ENCODE data around the gene SSBP3.
"Not testable (repeated sequence)": the region's sequence is repeated elsewhere in the genome, so short reads cannot be mapped to it uniquely, and the experiment has no call there.

SSBP3 gene

GRCh38 chr1:54239035-54239383 lies 167.2 kb downstream of the SSBP3 start:
- DNase-seq = no peak

- no peak for DNase-seq
Measured at GRCh38 chr1:54238353-54239034, 167.7 kb downstream of the SSBP3 start.

GRCh38 chr1:54237586-54237985 lies 168.6 kb downstream of the SSBP3 start:
- no peak for DNase-seq

GRCh38 chr1:54234284-54234683 lies 171.9 kb downstream of the SSBP3 start:
- no peak for DNase-seq

- DNase-seq = not testable (repeated sequence)
Measured at GRCh38 chr1:54233196-54233595, 173.0 kb downstream of the SSBP3 start.

GRCh38 chr1:54230507-54231339 lies 175.5 kb downstream of the SSBP3 start:
- no peak for DNase-seq

GRCh38 chr1:54229281-54229891 lies 176.8 kb downstream of the SSBP3 start:
- DNase-seq = no peak

GRCh38 chr1:54228638-54229079 lies 177.5 kb downstream of the SSBP3 start:
- DNase-seq = no peak

GRCh38 chr1:54227891-54228310 lies 178.3 kb downstream of the SSBP3 start:
- DNase-seq = no peak

GRCh38 chr1:54227091-54227602 lies 179.0 kb downstream of the SSBP3 start:
- DNase-seq = no peak

- no peak for DNase-seq
Measured at GRCh38 chr1:54225986-54226559, 180.1 kb downstream of the SSBP3 start.

GRCh38 chr1:54225378-54225777 lies 180.8 kb downstream of the SSBP3 start:
- no peak for DNase-seq

- DNase-seq = no peak
Measured at GRCh38 chr1:54224233-54224632, 182.0 kb downstream of the SSBP3 start.

- no peak for DNase-seq
Measured at GRCh38 chr1:54223441-54224202, 182.6 kb downstream of the SSBP3 start.

GRCh38 chr1:54222711-54223110 lies 183.5 kb downstream of the SSBP3 start:
- DNase-seq = no peak

GRCh38 chr1:54221867-54222484 lies 184.2 kb downstream of the SSBP3 start:
- DNase-seq = no peak

- DNase-seq = no peak
Measured at GRCh38 chr1:54221113-54221834, 184.9 kb downstream of the SSBP3 start.

- peak; percentile 37 for DNase-seq
Measured at GRCh38 chr1:54220004-54220811, 186.0 kb downstream of the SSBP3 start.

- no peak for DNase-seq
Measured at GRCh38 chr1:54219688-54220003, 186.5 kb downstream of the SSBP3 start.

- DNase-seq = no peak
Measured at GRCh38 chr1:54218883-54219687, 187.1 kb downstream of the SSBP3 start.
